Activated CD8-positive, alpha-beta memory T cell treated with anti-CD3 and anti-CD28 coated beads, Interleukin-2, amount 50 U/mL, for 1 hour (primary cell): ENCODE results near the gene RP9.
"Not testable (repeated sequence)": the region's sequence is repeated elsewhere in the genome, so short reads cannot be mapped to it uniquely, and the experiment has no call there.

Experiments
- DNase-seq: peaks from one replicate; pipeline ENCODE4 v3.0.0-alpha.2; 2020; ENCODE audit errors: extremely low read depth

Gene RP9

GRCh38 chr7:33101906-33102305, 7.3 kb downstream of the RP9 start:
- DNase-seq, result no peak

DNA sequence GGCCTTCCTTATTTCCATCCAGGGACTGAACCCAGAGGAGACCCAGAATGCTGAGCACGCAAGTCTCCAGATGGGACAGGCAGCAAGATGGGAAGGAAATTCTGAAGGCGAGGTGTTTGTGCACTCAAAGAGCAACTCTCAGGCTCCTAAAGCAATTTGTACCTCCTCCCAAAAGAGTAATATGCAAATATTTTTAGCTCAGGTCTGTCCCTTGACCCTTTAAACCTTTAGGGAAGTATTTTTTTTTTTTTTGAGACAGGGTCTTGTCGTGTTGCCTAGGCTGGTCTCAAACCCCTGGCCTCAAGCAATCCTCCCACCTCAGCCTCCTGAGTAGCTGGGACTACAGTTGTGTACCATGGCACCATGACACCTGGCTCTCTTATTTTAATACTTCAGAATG, 8.4 kb downstream of the RP9 start:
- no peak for DNase-seq

DNA sequence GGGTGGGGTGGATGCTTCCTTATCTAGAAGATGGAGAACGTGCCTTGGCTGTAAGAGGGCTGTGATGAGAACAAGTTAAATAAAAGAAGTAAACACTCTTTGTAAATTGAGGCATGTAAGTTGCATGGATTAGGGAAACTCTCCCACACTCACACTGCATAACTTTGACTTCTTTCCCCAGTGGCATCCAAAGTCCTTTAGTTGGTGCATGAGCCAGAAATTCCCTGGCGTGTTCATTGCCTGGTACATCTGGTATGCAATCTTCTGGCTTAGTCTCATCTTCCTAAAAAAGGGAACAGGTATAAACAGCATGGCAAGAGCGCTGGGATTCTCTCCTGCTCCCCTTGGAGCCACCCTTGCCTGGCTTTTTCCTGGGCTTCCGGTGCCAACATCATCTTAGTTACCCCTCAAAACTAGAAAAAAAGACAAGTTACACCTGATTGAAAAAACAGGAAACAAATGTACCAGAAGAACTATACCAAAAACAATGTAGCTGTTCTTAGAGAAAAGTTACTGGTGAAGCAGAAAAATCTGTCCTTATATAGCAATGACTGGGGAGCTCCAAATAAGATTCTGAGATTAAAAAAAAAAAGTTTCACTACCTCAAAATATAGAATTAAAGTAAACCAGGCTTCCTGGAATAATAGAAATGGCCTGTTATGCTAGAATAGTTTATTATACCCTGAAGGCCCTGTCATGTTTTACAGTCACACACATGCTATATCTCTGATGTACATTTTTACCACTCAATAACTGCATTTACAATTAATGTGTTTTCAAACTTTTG, 9.9 kb downstream of the RP9 start:
- no peak for DNase-seq

DNA sequence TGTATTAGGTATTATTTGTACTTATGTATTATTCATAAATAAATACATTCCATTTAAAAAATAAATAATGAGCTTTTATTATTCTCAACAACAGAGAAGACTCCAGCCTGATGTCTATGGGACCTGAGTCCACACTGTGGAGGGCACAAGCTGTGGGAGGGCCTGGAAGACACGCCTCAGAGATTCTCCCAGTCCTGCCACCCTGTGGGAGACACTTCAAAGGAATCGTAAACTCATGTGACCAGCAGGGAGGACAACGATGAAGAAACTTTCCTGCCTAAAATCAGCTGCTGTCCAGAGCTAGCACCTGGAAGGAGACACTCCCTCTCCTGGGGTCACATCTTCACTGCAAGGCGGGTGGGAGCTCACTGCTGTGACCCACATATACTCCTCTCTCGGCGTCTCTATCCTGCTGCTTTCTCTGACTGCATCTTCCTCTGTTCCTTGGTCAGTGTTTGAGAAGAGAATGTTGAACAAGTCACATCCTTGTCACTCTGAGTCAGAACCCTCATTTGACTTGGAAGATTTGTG, 14.4 kb downstream of the RP9 start:
- DNase-seq, result not testable (repeated sequence)

- DNase-seq, result no peak
Measured at GRCh38 chr7:33093266-33093665, 15.9 kb downstream of the RP9 start.

DNA sequence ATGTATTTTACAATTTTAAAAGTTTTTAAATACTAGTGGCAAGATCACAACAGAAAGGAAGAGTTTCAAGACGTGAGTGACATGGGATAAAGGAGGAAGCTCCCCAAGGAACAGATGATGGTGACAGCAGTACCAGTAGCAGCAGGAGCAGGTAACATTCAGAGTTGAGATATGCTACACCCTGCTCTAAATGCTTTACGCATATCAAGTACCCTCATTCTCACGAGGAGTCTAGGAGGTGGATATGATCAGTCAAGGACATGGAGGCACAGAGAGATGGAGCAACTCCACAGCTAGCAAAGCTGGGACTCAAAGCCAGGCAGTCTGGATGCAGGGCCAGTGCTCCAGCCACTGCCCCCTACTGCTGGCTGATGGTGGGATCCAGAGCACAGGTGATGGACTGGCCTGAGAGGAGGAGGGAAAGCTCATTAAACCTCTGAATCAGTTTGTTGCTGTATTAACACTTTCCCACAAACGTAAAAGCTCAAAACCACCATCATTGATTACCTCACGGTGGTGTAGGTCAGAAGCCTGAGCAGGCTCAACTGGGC, 17.5 kb downstream of the RP9 start:
- no peak for DNase-seq

- no peak for DNase-seq
Measured at GRCh38 chr7:33091111-33091531, 18.1 kb downstream of the RP9 start.

GRCh38 chr7:33089142-33089541, 20.1 kb downstream of the RP9 start:
- no peak for DNase-seq

GRCh38 chr7:33087858-33088257, 21.3 kb downstream of the RP9 start:
- DNase-seq, result no peak

- no peak for DNase-seq
Measured at GRCh38 chr7:33087356-33087755, 21.8 kb downstream of the RP9 start.

DNA sequence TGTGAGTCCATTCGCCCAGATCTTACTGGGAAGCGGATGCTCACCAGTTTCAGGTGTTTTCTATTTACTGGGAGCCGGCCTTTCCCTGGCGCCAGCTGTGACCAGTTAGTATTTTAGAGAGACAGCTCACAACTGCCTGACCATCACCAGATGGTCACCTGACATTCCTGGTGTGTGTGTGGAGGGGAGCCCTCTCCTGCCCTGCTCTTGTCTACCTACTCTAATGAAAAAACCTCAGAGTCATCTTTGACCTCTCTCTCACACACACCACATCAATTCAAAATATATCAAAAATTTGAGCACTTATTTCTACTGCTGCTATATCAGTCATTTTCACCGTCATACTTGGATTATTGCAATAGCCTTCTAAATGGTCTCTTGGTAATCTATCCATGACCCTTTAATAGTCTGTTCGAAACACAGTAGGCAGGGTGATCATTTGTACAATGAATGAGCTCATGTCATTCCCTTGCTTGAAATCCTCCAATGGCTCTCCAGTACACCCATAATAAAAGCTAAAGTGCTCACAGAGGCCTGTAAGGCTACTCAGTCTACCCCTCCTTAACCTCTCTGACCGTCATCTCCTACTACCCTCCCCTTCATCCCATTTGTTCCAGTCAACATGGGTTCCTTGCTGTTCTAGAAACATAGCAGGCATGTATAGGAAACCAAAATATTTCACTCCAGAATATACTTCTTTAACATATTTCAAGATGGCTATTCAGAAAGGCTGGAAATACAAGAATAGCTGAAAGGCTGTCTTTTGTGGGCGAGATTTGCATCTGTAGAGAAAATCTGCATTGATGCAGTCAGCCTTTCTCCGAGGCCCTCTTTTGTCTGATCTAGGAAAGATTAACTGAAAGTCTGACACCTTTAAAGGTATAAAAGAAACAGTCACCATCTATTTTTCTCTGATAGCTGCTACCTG, 29.2 kb downstream of the RP9 start:
- DNase-seq, result no peak

- no peak for DNase-seq
Measured at GRCh38 chr7:33079096-33079495, 30.1 kb downstream of the RP9 start.

DNA sequence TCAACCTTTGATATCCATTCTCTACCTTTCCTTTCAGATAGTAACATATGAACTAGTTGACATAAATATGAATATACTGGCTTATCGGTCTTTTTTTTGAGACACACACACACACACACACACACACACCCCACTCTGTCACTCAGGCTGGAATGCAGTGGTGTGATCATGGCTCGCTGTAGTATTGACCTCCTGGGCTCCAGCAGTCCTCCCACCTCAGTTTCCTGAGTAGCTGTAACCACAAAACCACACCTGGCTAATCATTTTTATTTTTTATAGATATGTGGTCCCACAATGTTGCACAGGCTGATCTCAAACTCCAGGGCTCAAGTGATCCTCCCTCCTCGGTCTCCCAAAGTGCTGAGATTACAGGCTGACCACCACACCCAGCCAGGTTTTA, 32.5 kb downstream of the RP9 start:
- no peak for DNase-seq

DNA sequence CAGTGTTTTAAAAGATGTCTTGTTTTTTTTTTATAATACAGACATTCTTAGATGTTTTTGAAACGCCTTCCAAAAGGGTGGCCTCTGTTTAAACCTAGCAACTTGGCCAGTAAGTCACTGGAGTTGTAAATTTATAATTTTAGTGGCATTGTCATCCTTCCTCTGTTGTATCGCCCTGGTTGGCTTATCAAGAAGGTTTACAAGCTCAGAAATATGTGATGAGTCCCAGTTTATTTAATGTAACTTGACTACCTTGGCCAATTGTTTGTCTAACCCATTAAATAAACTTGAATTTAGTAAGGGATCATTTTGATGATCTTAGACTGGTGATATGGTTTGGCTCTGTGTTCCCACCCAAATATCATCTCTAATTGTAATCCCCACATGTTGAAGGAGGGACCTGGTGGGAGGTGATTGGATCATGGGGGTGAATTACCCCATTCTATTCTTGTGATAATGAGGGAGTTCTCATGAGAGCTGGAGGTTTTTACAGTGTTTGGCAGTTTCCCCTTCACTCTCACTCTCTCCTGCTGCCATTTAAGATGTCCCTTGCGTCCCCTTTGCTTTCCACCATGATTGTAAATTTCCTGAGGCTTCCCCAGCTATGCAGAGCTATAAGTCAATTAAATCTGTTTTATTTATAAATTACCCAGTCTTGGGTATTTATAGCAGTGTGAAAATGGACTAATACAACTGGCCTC, 33.2 kb downstream of the RP9 start:
- no peak for DNase-seq

DNA sequence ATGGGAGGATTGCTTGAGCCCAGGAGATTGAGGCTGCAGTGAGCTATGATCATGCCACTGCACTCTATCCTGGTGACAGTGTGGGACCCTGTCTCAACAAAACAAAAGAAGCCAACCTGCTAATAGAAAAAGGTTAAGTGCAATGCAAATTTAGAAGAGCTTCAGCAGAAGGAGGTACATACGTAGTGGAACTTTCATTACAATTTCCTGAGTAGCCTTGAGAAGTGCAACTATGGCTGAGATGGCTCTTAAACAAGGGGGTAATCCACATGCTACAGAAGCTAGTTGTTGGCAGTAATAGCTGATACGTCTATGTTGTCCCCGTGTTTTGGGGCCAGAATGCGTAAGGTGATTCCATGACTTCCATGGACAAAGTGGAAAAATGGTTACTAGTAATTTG, 36.0 kb downstream of the RP9 start:
- no peak for DNase-seq

DNA sequence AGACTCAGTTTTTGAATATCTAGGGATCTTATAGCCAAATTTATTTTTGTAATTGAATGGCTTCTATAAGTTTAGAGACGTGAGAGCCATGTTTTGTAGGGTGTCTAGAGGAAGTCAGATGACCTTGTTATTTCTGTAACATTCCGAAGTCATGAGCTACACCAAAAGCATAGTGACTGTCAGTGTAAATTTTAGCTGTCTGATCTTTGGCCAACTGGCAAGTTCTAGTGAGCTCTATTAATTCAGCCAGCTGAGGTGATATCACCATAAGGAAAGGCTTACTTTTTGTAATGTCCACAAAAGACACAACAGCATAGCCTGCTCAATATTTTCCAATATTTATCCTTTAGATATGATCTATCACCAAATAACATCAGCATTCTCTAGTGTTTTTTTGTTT, 36.7 kb downstream of the RP9 start:
- no peak for DNase-seq

GRCh38 chr7:33070831-33071230, 38.4 kb downstream of the RP9 start:
- no peak for DNase-seq

DNA sequence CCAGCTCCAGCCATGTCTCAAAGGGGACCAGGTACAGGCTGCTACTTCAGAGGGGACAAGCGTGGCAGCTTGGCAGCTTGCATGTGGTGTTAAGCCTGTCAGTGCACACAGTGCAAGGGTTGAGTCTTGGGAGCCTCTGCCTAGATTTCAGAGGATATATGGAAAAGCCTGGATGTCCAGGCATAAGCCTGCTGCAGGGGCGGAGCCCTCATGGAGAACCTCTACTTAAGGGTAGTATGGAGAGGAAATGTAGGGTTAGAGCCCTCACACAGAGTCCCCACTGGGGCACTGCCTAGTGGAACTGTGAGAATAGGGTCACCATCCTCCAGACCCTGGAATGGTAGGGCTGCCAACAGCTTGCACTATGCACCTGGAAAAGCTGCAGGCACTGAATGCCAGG, 38.9 kb downstream of the RP9 start:
- no peak for DNase-seq

DNA sequence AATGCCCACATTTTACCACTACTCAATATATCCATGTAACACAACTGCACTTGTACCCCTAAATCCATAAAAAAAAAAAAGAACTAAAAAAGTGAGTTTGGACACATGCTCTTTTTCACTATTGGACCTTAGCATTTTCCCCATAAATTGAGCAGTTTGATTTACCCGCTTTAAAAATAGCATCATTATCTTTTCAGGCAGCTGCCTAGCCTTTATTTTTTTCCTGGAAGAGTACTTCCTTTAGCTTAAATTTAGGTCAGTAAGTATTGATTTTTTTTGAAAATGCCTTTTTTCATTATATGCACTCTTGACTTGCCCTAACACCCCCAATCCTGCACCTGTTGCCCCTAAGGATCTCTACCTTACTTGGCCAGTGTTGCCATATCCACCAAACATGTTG, 41.3 kb downstream of the RP9 start:
- no peak for DNase-seq

DNA sequence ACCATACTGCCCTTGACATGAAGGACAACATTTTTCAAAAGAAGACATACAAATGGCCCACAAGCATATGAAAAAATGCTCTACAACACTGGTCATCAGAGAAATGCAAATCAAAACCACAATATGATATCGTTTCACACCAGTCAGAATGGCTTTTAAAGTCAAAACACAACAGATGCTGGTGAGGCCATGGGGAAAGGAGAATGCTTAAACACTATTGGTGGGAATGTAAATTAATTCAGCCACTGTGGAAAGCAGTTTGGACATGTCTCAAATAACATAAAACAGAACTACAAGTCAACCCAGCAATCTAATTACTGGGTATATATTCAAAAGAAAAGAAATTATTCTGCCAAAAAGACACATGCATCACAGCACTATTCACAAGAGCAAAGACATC, 42.4 kb downstream of the RP9 start:
- no peak for DNase-seq

GRCh38 chr7:33065981-33066380, 43.2 kb downstream of the RP9 start:
- no peak for DNase-seq
